ENCODE results near the gene REELD1.
A peak's percentile ranks its signal among the peaks of the same experiment; 100 is the strongest.

The REELD1 gene

GRCh38 chr4:146236216-146236615 is 21.9 kb downstream of the REELD1 start:
- no peak overlapping the region for H3K4me3 ChIP-seq (ENCODE audit: low read length)
- TF ChIP-seq, protein P1, sequence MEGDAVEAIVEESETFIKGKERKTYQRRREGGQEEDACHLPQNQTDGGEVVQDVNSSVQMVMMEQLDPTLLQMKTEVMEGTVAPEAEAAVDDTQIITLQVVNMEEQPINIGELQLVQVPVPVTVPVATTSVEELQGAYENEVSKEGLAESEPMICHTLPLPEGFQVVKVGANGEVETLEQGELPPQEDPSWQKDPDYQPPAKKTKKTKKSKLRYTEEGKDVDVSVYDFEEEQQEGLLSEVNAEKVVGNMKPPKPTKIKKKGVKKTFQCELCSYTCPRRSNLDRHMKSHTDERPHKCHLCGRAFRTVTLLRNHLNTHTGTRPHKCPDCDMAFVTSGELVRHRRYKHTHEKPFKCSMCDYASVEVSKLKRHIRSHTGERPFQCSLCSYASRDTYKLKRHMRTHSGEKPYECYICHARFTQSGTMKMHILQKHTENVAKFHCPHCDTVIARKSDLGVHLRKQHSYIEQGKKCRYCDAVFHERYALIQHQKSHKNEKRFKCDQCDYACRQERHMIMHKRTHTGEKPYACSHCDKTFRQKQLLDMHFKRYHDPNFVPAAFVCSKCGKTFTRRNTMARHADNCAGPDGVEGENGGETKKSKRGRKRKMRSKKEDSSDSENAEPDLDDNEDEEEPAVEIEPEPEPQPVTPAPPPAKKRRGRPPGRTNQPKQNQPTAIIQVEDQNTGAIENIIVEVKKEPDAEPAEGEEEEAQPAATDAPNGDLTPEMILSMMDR (IDR thresholded peaks at IDR 0.05; ENCODE audit: insufficient read depth, low read depth, low read length, missing control alignments), result no peak
- DNase-seq (ENCODE audit: low read depth), result no peak

GRCh38 chr4:146237092-146237491 is 22.8 kb downstream of the REELD1 start:
- TF ChIP-seq, protein P1 (IDR thresholded peaks at IDR 0.05; ENCODE audit: insufficient read depth, low read depth, low read length, missing control alignments), result no peak
- no peak for DNase-seq (ENCODE audit: low read depth)
- H3K4me3 ChIP-seq (ENCODE audit: low read length), result no peak overlapping the region

DNA sequence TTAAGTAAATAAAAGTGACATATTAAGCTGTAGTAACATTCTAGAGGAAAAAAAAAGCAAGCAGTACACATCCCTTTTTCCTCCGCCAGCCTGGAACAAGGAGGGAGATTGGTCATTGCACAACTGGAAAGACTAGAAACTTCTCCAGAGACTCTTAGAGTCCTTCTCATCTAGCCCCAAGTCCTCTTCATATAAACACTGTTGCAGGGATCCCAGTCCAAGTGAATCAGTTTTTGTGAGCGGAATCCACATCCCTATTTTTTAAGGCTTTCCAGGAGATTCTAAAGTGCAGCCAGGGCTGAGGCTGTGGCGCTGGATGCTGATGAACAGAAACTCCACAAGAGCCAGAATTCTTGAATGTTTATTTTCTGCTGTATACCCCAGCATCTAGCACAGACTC is 23.8 kb downstream of the REELD1 start:
- TF ChIP-seq, protein P1 (IDR thresholded peaks at IDR 0.05; ENCODE audit: insufficient read depth, low read depth, low read length, missing control alignments), result no peak
- no peak overlapping the region for H3K4me3 ChIP-seq (ENCODE audit: low read length)
- no peak for DNase-seq (ENCODE audit: low read depth)

DNA sequence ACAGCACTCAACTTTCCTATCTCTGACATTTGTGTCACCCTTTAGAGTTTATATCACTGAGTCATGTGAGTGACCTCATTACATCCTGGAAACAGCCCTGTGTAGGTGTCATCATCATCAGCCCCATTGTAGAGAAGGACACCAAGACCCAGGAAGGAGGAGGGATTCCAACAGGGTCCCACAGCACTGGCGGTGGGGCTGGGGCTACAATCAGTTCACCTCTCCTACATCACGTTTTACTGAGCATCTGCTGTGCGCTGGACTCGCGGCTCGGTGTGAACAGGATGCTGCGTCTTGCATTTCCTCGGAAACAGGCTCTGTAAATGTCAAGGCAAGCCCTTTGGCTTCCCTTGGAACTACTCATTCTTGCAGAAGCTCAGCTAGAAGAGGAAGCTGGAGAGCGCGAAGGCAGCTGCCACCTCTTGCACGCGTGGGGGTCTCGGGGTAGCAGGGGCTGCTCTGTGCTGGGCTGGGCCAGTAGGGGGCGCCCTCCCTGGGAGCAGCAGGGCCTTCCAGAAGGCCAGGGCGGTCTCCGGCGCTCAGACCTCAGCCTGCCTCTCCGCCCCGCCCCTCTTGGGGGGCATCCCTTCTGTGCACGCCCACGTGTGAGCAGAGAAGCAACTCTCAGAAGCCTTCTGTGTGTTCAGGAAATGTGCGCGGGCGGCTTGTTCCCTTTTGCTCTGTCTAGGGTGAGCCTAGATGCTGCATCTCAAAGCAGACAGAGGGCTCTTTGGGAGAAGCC is 29.0 kb downstream of the REELD1 start:
- TF ChIP-seq, protein P1 (IDR thresholded peaks at IDR 0.05; ENCODE audit: insufficient read depth, low read depth, low read length, missing control alignments), result peak; percentile 26
- DNase-seq (ENCODE audit: low read depth), result peak; percentile 33
- H3K4me3 ChIP-seq (ENCODE audit: low read length), result no peak overlapping the region

DNA sequence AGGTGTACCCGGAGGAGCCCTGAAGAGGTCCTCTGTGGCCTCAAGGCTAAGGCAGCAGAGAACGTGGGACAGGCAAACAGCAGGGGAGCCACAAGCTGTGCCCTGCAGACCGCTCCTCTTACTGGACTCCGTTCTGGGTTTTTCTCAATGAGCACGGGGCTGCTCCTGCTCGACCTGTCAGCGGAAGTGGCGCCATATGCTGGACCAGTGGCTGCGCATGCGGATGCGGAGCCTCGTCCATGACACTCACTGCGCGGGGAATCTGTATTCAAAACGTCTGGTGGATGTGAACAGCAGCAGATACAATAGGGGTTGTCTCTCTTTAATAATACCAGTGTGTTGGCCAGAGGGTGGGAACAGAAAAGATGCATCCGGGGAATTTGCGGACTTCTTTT is 29.5 kb downstream of the REELD1 start:
- DNase-seq (ENCODE audit: low read depth), result no peak
- TF ChIP-seq, protein P1 (IDR thresholded peaks at IDR 0.05; ENCODE audit: insufficient read depth, low read depth, low read length, missing control alignments), result no peak
- no peak overlapping the region for H3K4me3 ChIP-seq (ENCODE audit: low read length)

GRCh38 chr4:146244496-146244895 is 30.2 kb downstream of the REELD1 start:
- H3K4me3 ChIP-seq (ENCODE audit: low read length), result no peak overlapping the region
- DNase-seq (ENCODE audit: low read depth), result no peak
- TF ChIP-seq, protein P1 (IDR thresholded peaks at IDR 0.05; ENCODE audit: insufficient read depth, low read depth, low read length, missing control alignments), result no peak

DNA sequence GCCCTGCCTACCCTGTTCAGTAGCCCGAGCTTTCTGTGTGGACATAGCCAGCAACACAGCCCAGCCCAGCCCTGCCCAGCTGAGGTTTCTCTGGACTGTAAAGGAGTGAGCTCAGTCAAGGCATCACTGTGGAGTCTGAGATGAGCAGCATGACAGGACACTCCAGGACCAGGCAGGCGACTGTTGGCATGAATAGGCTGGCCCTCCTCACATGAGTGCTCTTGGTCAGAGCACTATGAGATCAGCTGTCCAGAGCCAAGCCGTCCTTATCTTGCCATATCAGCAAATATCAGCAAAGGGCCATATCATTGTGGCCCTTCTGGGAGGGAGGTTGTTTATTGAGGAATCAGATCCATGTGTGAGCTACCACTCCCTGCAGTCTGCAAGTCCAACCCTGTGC is 30.9 kb downstream of the REELD1 start:
- TF ChIP-seq, protein P1 (IDR thresholded peaks at IDR 0.05; ENCODE audit: insufficient read depth, low read depth, low read length, missing control alignments), result no peak
- H3K4me3 ChIP-seq (ENCODE audit: low read length), result no peak overlapping the region
- no peak for DNase-seq (ENCODE audit: low read depth)

All from epithelial cell of esophagus (primary cell).